ENCODE results near the gene INCA1. TPM values are rescaled to one million over a fixed set of nuclear protein-coding genes. Genes with fewer than 3 reads are reported as not detected.

Gene INCA1
- total and polyA plus RNA-seq, 2 donors (not counting 3 experiments of a cell fraction or from before 2014, with no cell fraction given): 0.71 to 1.0 TPM

DNA sequence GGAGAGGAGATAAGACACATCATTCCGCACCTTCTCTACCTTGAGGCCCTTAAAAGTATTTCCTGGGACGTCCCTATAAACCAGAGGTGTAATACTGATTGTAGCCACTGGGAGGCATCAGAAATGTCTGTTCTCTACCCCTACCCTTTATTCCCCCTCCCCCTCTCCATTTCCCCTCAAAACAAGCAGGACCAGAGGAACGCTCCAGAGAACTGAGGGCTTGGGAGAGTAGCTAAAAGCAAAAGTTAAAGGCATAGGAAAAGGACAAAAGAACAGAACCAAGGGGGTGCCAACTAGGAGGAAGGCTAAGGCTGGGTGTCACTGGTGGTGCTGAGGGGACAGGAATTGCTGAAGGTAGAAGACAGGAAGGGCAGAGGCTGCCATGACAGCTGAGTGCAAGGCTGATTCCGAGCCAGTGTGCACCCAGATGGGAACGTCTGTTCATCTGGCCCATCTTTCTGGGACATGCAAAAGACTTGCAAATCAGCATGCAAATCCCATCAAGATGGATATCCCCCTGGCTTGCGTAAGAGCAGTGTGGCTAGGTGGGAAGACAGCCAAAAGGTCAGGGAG is 16.6 kb downstream of the INCA1 start:
- intact Hi-C loops (cut with micrococcal nuclease): loop anchor here (1.0 kb wide), 1 partner anchor 82 kb away; no protein-coding TSS in a partner anchor
- Histone ChIP-seq H3K9ac (replicated peaks; ENCODE audit: extremely low read depth, insufficient read depth, low read length) (no peak overlapping the region), H3K4me3 (replicated peaks in 1 of 3; ENCODE audit: insufficient read depth in 1 of 3, low read depth in 1 of 3, low read length in 3 of 3) (no peak overlapping the region), H3K27ac (ENCODE audit: insufficient read depth, low read depth, low read length) (no peak overlapping the region), H3K4me2 (ENCODE audit: insufficient read depth, low read length) (no peak overlapping the region), H3K36me3 (ENCODE audit: control insufficient read depth in 2 of 2, extremely low read depth in 1 of 2, insufficient read depth in 2 of 2, low read length in 2 of 2) (peaks cover 21 to 48% of the 10 kb centered on the region in 2 experiments), H3K4me1 (ENCODE audit: control insufficient read depth, extremely low read depth, insufficient read depth, low read length) (peaks cover 8% of the 10 kb centered on the region), H3K27me3 (ENCODE audit: control insufficient read depth in 2 of 2, insufficient read depth in 2 of 2, low read length in 2 of 2) (no peaks in the 10 kb centered on the region), H2AFZ (ENCODE audit: low read depth, low read length) (no peak overlapping the region), H3K79me2 (ENCODE audit: control insufficient read depth, insufficient read depth, low read length) (peaks cover 10% of the 10 kb centered on the region), H3K9me1 (replicated peaks; ENCODE audit: control insufficient read depth, extremely low read depth, insufficient read depth, low read length) (no peaks in the 10 kb centered on the region), H4K20me1 (replicated peaks; ENCODE audit: control insufficient read depth, extremely low read depth, insufficient read depth, low read length) (no peaks in the 10 kb centered on the region), H3K9me3 (replicated peaks; ENCODE audit: control insufficient read depth, insufficient read depth, low read length) (no peaks in the 10 kb centered on the region)
- peak; percentile 64 for DNase-seq (ENCODE audit: low read depth, low spot score)
- ChIA-PET POLR2A (no interaction called here), CTCF (interaction anchor here (0.6 to 3.0 kb wide), 11 partner anchors 9 to 82 kb away, joined by 3 to 20 read pairs (median 4); partner anchors contain the start of genes INCA1, KIF1C and SPAG7)
- TF ChIP-seq, protein P1, sequence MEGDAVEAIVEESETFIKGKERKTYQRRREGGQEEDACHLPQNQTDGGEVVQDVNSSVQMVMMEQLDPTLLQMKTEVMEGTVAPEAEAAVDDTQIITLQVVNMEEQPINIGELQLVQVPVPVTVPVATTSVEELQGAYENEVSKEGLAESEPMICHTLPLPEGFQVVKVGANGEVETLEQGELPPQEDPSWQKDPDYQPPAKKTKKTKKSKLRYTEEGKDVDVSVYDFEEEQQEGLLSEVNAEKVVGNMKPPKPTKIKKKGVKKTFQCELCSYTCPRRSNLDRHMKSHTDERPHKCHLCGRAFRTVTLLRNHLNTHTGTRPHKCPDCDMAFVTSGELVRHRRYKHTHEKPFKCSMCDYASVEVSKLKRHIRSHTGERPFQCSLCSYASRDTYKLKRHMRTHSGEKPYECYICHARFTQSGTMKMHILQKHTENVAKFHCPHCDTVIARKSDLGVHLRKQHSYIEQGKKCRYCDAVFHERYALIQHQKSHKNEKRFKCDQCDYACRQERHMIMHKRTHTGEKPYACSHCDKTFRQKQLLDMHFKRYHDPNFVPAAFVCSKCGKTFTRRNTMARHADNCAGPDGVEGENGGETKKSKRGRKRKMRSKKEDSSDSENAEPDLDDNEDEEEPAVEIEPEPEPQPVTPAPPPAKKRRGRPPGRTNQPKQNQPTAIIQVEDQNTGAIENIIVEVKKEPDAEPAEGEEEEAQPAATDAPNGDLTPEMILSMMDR (IDR thresholded peaks at IDR 0.05; ENCODE audit: extremely low read depth in 1 of 2, insufficient read depth in 1 of 2, low read depth in 1 of 2, low read length in 2 of 2): peak; percentile 47 to 58
- TF ChIP-seq POLR2AphosphoS5 (IDR thresholded peaks at IDR 0.05; ENCODE audit: insufficient read depth, low read depth, low read length): no peak
- TF ChIP-seq EZH2 (IDR thresholded peaks at IDR 0.05; ENCODE audit: borderline replicate concordance, low read depth, low read length, severe bottlenecking): no peak
- TF ChIP-seq POLR2A (IDR thresholded peaks at IDR 0.05; ENCODE audit: low read depth, low read length): no peak
- TF ChIP-seq GATA2 (IDR thresholded peaks at IDR 0.05; ENCODE audit: insufficient read depth, insufficient read length, low read depth, low read length): no peak
- no peak for TF ChIP-seq FOS (IDR thresholded peaks at IDR 0.05; ENCODE audit: borderline replicate concordance, insufficient read depth, low read length)
- no TSS peak for BruUV-seq (replicated peaks)
- FAIRE-seq: peak; percentile 93
- dilution Hi-C loops (cut with MboI; ENCODE audit: extremely low pct_ligation_motif_present, low sequenced_read_pairs): no loop called here
